Activated naive CD4-positive, alpha-beta T cell treated with Interleukin-2 at 50 U/mL for 16 hours (primary cell): Measurements from ENCODE around the gene ALCAM.
A peak's percentile ranks its signal among the peaks of the same experiment; 100 is the strongest.

ENCODE experiments used
- DNase-seq: peaks from one replicate; pipeline ENCODE4 v3.0.0-alpha.2; 2020

Gene ALCAM

GRCh38 chr3:105496343-105496742 lies 129.6 kb downstream of the ALCAM start:
- no peak for DNase-seq

- no peak for DNase-seq
These were observed 130.7 kb downstream of the ALCAM start for GRCh38 chr3:105497386-105497785.

- DNase-seq, result no peak
These were observed 133.3 kb downstream of the ALCAM start for GRCh38 chr3:105499961-105500360.

GRCh38 chr3:105502333-105502732 lies 135.6 kb downstream of the ALCAM start:
- no peak for DNase-seq

GRCh38 chr3:105503191-105503593 lies 136.5 kb downstream of the ALCAM start:
- no peak for DNase-seq

- DNase-seq, result no peak
These were observed 137.8 kb downstream of the ALCAM start for GRCh38 chr3:105504440-105504951.

GRCh38 chr3:105505170-105505569 lies 138.5 kb downstream of the ALCAM start:
- no peak for DNase-seq

- DNase-seq, result no peak
These were observed 144.3 kb downstream of the ALCAM start for GRCh38 chr3:105511031-105511430.

- no peak for DNase-seq
These were observed 145.4 kb downstream of the ALCAM start for GRCh38 chr3:105512061-105512460.

- DNase-seq, result no peak
These were observed 146.3 kb downstream of the ALCAM start for GRCh38 chr3:105513042-105513441.

- no peak for DNase-seq
These were observed 147.2 kb downstream of the ALCAM start for GRCh38 chr3:105513886-105514285.

GRCh38 chr3:105515372-105515771 lies 148.7 kb downstream of the ALCAM start:
- DNase-seq, result no peak

GRCh38 chr3:105516972-105517371 lies 150.3 kb downstream of the ALCAM start:
- no peak for DNase-seq

- no peak for DNase-seq
These were observed 151.5 kb downstream of the ALCAM start for GRCh38 chr3:105518203-105518602.

GRCh38 chr3:105518806-105519418 lies 152.2 kb downstream of the ALCAM start:
- DNase-seq, result peak; percentile 2

GRCh38 chr3:105521770-105522169 lies 155.1 kb downstream of the ALCAM start:
- no peak for DNase-seq

GRCh38 chr3:105523501-105523900 lies 156.8 kb downstream of the ALCAM start:
- DNase-seq, result no peak

GRCh38 chr3:105525531-105525930 lies 158.8 kb downstream of the ALCAM start:
- DNase-seq, result no peak

- DNase-seq, result no peak
These were observed 159.8 kb downstream of the ALCAM start for GRCh38 chr3:105526360-105527111.

- DNase-seq, result no peak
These were observed 160.8 kb downstream of the ALCAM start for GRCh38 chr3:105527535-105527934.

- peak; percentile 3 for DNase-seq
These were observed 161.2 kb downstream of the ALCAM start for GRCh38 chr3:105527949-105528348.

- DNase-seq, result no peak
These were observed 162.2 kb downstream of the ALCAM start for GRCh38 chr3:105528955-105529354.

GRCh38 chr3:105529456-105529855 lies 162.7 kb downstream of the ALCAM start:
- DNase-seq, result no peak

- no peak for DNase-seq
These were observed 165.5 kb downstream of the ALCAM start for GRCh38 chr3:105532251-105532650.

- no peak for DNase-seq
These were observed 167.3 kb downstream of the ALCAM start for GRCh38 chr3:105533960-105534359.
